ENCODE results near the gene BCAR1.

GRCh38 chr16:75208242-75208825, 43.1 kb downstream of the BCAR1 start:
- TF ChIP-seq CTCF (IDR thresholded peaks at IDR 0.05; ENCODE audit: low read depth, low read length) = no peak
- no peak for TF ChIP-seq POLR2A (IDR thresholded peaks at IDR 0.05; ENCODE audit: extremely low read depth, insufficient read length)
